CD14-positive monocyte (primary cell): Measurements from ENCODE around the gene IQCN. TPM values are rescaled to one million over a fixed set of nuclear protein-coding genes. Genes with fewer than 3 reads are reported as not detected.
A peak's percentile ranks its signal among the peaks of the same experiment; 100 is the strongest.

ENCODE experiments used
- DNase-seq, 3 donors: peaks; one replicate each; pipeline ENCODE4 v3.0.0-alpha.2; 2011 to 2022
- H2AFZ ChIP-seq: 2 replicates; pipeline ENCODE4 v1.6.0; 2012; ENCODE audit warnings: mild to moderate bottlenecking, low read depth, low read length, inconsistent platforms; ENCODE audit not compliant: insufficient read depth, poor library complexity, severe bottlenecking
- H3K27ac ChIP-seq, 2 donors: 1 replicate in 1 of 2; 2 replicates in 1 of 2; pipeline ENCODE4 v1.5.1; 2012 to 2013; ENCODE audit warnings: low read length in 2 of 2, control low read depth in 1 of 2, inconsistent platforms in 1 of 2, low read depth in 1 of 2, mild to moderate bottlenecking in 1 of 2
- H3K27me3 ChIP-seq, 2 donors: one replicate each; pipeline versions ENCODE4 v1.6.0 to v1.6.1; 2011 to 2013; ENCODE audit warnings: low read length in 2 of 2; ENCODE audit not compliant: control insufficient read depth in 2 of 2, insufficient read depth in 2 of 2
- H3K36me3 ChIP-seq, 2 donors: replicated peaks in 1 of 2; 1 replicate in 1 of 2; 2 replicates in 1 of 2; pipeline versions ENCODE4 v1.5.1 to v1.6.1; 2012 to 2013; ENCODE audit warnings: low read length in 2 of 2, control low read depth in 1 of 2, inconsistent platforms in 1 of 2, mild to moderate bottlenecking in 1 of 2; ENCODE audit not compliant: insufficient read depth in 2 of 2, control insufficient read depth in 1 of 2
- H3K4me1 ChIP-seq, 2 donors: 1 replicate in 1 of 2; 2 replicates in 1 of 2; pipeline versions ENCODE4 v1.5.1 to v1.6.1; 2012 to 2013; ENCODE audit warnings: low read length in 2 of 2, control low read depth in 1 of 2, inconsistent platforms in 1 of 2, mild to moderate bottlenecking in 1 of 2, moderate library complexity in 1 of 2; ENCODE audit not compliant: insufficient read depth in 2 of 2, control insufficient read depth in 1 of 2
- H3K4me2 ChIP-seq: replicated peaks from 2 replicates; pipeline ENCODE3; 2012; ENCODE audit warnings: low read length, moderate library complexity, mild to moderate bottlenecking; ENCODE audit not compliant: poor library complexity, severe bottlenecking; ENCODE audit errors: extremely low read depth
- H3K4me3 ChIP-seq, 3 experiments: fragments of 200-600 bp in 1 of 3; sonication (generic) in 1 of 3; replicated peaks in 1 of 3; 1 replicate in 2 of 3; 2 replicates in 1 of 3; pipeline ENCODE4 v1.5.1; 2011 to 2013; ENCODE audit warnings: low read length in 3 of 3, mild to moderate bottlenecking in 3 of 3, control low read depth in 2 of 3, low read depth in 2 of 3, inconsistent platforms in 1 of 3, moderate library complexity in 1 of 3
- H3K79me2 ChIP-seq: 2 replicates; pipeline ENCODE4 v1.6.0; 2012; ENCODE audit warnings: mild to moderate bottlenecking, control low read depth, inconsistent platforms, low read length, moderate library complexity; ENCODE audit not compliant: insufficient read depth
- H3K9ac ChIP-seq: 2 replicates; pipeline ENCODE4 v1.6.0; 2017; ENCODE audit warnings: low read length, mild to moderate bottlenecking; ENCODE audit not compliant: insufficient read depth, poor library complexity, severe bottlenecking
- H3K9me3 ChIP-seq, 2 donors: replicated peaks in 1 of 2; 1 replicate in 1 of 2; 2 replicates in 1 of 2; pipeline versions ENCODE4 v1.5.1 to v1.6.1; 2012 to 2013; ENCODE audit warnings: low read length in 2 of 2, control low read depth in 1 of 2; ENCODE audit not compliant: control insufficient read depth in 1 of 2, insufficient read depth in 1 of 2
- H4K20me1 ChIP-seq: 2 replicates; pipeline ENCODE4 v1.6.0; 2012; ENCODE audit warnings: mild to moderate bottlenecking, low read length, control low read depth, moderate library complexity; ENCODE audit not compliant: insufficient read depth
- H3K27ac Mint-ChIP-seq, 7 donors: one replicate each; pipeline ENCODE4 v1.8.0; 2020; ENCODE audit warnings: mild to moderate bottlenecking in 7 of 7, mixed read lengths in 7 of 7, moderate library complexity in 6 of 7, inconsistent platforms in 2 of 7
- H3K27me3 Mint-ChIP-seq, 3 donors: one replicate each; pipeline ENCODE4 v1.8.0; 2021 to 2022; ENCODE audit warnings: low read depth in 3 of 3, mild to moderate bottlenecking in 3 of 3, mixed read lengths in 3 of 3, moderate library complexity in 3 of 3, inconsistent platforms in 1 of 3
- H3K36me3 Mint-ChIP-seq, 2 donors: one replicate each; pipeline ENCODE4 v1.8.0; 2020; ENCODE audit warnings: mixed read lengths in 2 of 2, inconsistent platforms in 1 of 2, mild to moderate bottlenecking in 1 of 2
- H3K4me1 Mint-ChIP-seq: one replicate; pipeline ENCODE4 v1.8.0; 2020; ENCODE audit warnings: mild to moderate bottlenecking, mixed read lengths
- H3K4me3 Mint-ChIP-seq, 2 donors: one replicate each; pipeline ENCODE4 v1.8.0; 2020; ENCODE audit warnings: mild to moderate bottlenecking in 2 of 2, mixed read lengths in 2 of 2, moderate library complexity in 1 of 2
- H3K9me3 Mint-ChIP-seq, 7 donors: one replicate each; pipeline ENCODE4 v1.8.0; 2020 to 2022; ENCODE audit warnings: mixed read lengths in 7 of 7, mild to moderate bottlenecking in 6 of 7, moderate library complexity in 6 of 7, inconsistent platforms in 2 of 7
- CTCF ChIP-seq: fragments of 200-600 bp; IDR thresholded peaks from one replicate; pipeline ENCODE4 v1.8.0; 2022; ENCODE audit warnings: antibody characterized with exemption, mild to moderate bottlenecking
- WGBS: methylation state at CpG from one replicate; pipeline ENCODE4 v1.1.5; 2013; ENCODE audit warnings: missing lambda C conversion rate; ENCODE audit not compliant: insufficient coverage; 5-methylcytosine and 5-hydroxymethylcytosine counted together
- intact Hi-C, 2 donors: fragments of 100-400 bp; cut with micrococcal nuclease; formaldehyde crosslinking; loops; one replicate each; pipeline versions ENCODE4 v1.15.0 to v1.15.1; 2023
- polyA plus RNA-seq, 3 donors: library from polyadenylated mRNA; depleted of rRNA in 1 of 3; unstranded in 2 of 3; stranded (reverse) in 1 of 3; fragments of 300-500 nt in 2 of 3; fragments of >200 nt in 1 of 3; fragmentation: Illumina TruSeq in 2 of 3; gene quantifications; 1 replicate in 2 of 3; 2 replicates in 1 of 3; pipeline ENCODE4 v1.2.3, GENCODE V29; 2012 to 2021

The IQCN gene
- polyA plus RNA-seq, 3 donors, result 6.9 TPM; not detected in 2

- no peak overlapping the region for H3K4me3 Mint-ChIP-seq
- intact Hi-C loops, result loop anchor here in 1 of 2 donors (2.0 kb wide), 1 partner anchor 14 kb away; no protein-coding TSS in a partner anchor
- no peak for DNase-seq
- Histone ChIP-seq H3K9me3 (no peaks in the 10 kb centered on the region), H3K27ac (no peak overlapping the region), H3K4me3 (no peak overlapping the region), H3K27me3 (no peaks in the 10 kb centered on the region), H4K20me1 (no peaks in the 10 kb centered on the region), H3K79me2 (peaks cover 6% of the 10 kb centered on the region), H3K4me1 (peaks cover 34 to 38% of the 10 kb centered on the region in 2 donors), H3K36me3 (peaks cover 39 to 61% of the 10 kb centered on the region in 2 donors), H2AFZ (no peak overlapping the region), H3K4me2 (no peak overlapping the region), H3K9ac (no peak overlapping the region)
- H3K4me1 Mint-ChIP-seq, result peaks cover 28% of the 10 kb centered on the region
- H3K27ac Mint-ChIP-seq, result peak overlapping the region in 2 of 7 donors; percentile 6 to 82
- WGBS, result 91% methylated on average over 13 of the region's 19 CpGs
- peaks cover 0 to 3% (median 0%) of the 10 kb centered on the region in 7 donors for H3K9me3 Mint-ChIP-seq
- no peaks in the 10 kb centered on the region for H3K27me3 Mint-ChIP-seq
- H3K36me3 Mint-ChIP-seq, result peaks cover 31 to 45% of the 10 kb centered on the region in 2 donors
- no peak for TF ChIP-seq CTCF
These were observed 33.0 kb upstream of the IQCN start for GRCh38 chr19:18307271-18307681.

GRCh38 chr19:18306888-18307260 lies 32.6 kb upstream of the IQCN start:
- DNase-seq, result no peak
- H3K4me1 Mint-ChIP-seq, result peaks cover 28% of the 10 kb centered on the region
- Histone ChIP-seq H4K20me1 (no peaks in the 10 kb centered on the region), H3K4me2 (no peak overlapping the region), H3K36me3 (peaks cover 35 to 57% of the 10 kb centered on the region in 2 donors), H3K9me3 (no peaks in the 10 kb centered on the region), H3K79me2 (peaks cover 2% of the 10 kb centered on the region), H3K4me1 (peaks cover 37 to 42% of the 10 kb centered on the region in 2 donors), H3K27ac (peak overlapping the region in 1 of 2 donors; percentile 45), H2AFZ (no peak overlapping the region), H3K9ac (no peak overlapping the region), H3K27me3 (no peaks in the 10 kb centered on the region), H3K4me3 (no peak overlapping the region)
- H3K9me3 Mint-ChIP-seq, result peaks cover 0 to 3% (median 0%) of the 10 kb centered on the region in 7 donors
- no peaks in the 10 kb centered on the region for H3K27me3 Mint-ChIP-seq
- H3K4me3 Mint-ChIP-seq, result no peak overlapping the region
- no peak for TF ChIP-seq CTCF
- WGBS, result 94% methylated on average over 13 of the region's 14 CpGs
- peaks cover 31 to 42% of the 10 kb centered on the region in 2 donors for H3K36me3 Mint-ChIP-seq
- H3K27ac Mint-ChIP-seq, result peak overlapping the region in 3 of 7 donors; percentile 6 to 76 (median 7)
- intact Hi-C loops, result loop anchor here in 1 of 2 donors (2.0 kb wide), 1 partner anchor 14 kb away; no protein-coding TSS in a partner anchor
